NCI-H1694 treated with DMSO at 0.1 percent for 48 hours (cell line): ENCODE data around the gene TUNAR.

Experiments used
- DNase-seq: peaks from one replicate; lab custom pipeline; 2025; lab: John Stamatoyannopoulos, UW

Gene TUNAR

GRCh38 chr14:95876761-95877538, at the start of gene TUNAR:
Gene TUNAR, plus strand, starts transcription at chr14:95876832.
- peak; percentile 88 for DNase-seq

DNA sequence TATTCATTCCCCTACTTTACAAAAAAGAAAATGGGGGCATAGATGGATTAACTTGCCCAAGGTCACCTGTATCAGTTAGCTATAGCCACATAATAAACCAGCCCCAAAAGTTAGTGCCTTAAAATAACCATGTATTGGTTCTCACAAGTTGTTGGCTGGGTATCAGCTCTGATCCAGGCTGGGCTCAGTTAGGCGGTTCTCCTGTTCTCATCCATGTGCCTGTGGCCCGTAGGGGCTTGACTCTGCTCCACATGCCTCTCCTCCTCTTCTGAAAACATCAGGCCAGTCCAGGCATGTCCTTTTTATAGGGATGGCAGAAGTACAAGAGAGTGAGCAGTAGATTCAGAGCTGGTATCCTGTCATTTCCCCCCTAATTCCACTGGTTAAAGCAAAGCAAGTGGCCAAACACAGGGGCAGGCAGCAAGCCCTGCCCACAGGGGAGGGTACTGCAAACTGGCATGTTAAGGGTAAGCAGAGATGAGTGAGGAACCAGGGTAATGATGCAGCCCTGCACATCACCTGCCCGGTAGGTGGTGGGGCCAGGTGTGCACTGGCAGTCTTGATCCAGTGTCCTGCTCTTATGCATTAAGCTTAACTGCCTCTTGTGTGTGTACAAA, 47.9 kb upstream of the TUNAR start:
- DNase-seq: no peak

GRCh38 chr14:95829321-95829720, 47.3 kb upstream of the TUNAR start:
- no peak for DNase-seq

- no peak for DNase-seq
Measured at GRCh38 chr14:95830386-95830785, 46.2 kb upstream of the TUNAR start.

GRCh38 chr14:95831041-95831440, 45.6 kb upstream of the TUNAR start:
- no peak for DNase-seq

DNA sequence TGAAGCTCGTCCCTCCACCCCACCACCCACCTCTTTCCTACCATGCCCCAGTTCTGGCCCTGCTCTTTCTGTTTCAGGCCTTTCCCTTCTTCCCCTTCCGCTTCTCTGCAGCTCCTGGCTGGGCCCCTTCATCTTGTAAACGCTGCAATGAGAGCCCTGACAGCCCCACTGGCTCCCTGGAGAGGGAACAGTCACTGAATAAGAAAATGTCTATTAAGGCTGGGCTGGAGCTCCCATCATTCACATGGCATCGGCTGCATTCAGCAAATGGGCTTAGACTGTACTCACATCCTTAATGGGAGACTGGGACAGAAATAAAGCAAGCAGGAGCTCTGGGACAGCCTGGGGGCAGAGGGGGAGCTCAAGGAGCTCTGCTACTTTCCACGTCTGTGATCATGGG, 45.2 kb upstream of the TUNAR start:
- no peak for DNase-seq

DNA sequence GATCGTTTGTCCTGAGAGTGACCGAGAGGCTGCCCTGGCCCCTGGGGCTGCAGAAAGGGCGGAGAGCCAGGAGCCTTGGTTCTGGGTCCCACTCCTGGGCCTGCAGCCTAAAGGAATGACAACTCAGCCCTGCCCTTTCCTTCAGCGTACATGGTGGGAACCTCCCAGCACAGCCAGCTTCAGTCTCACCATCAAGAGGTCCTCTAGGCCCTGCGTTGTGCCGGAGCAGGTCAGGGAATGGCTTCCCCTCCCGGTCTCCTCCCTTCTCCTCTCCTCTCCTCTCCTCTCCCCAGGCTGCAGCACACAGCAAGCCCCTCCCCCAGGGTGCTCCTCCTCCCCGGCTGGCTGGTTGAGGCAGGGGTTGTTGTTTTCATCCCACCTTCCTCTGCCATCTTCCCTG, 44.6 kb upstream of the TUNAR start:
- no peak for DNase-seq

DNA sequence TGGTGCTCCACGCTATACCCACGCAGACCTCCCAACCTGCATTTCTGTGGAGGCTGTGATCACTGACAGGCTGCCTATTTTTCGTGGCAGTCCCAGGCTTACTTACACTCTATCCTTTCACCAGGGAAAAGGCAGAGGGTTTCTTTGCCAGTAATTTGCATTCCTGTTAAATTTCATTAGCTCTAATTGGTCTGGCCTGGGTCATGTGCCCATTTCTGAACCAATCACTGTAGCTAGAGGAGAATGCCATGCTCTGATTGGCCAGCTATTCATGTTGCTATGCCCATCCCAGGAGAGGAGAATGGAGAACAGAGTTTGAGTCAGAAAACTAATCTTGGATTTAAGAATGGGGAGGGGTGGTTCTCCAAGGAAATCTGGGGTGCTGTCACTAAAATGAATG, 43.2 kb upstream of the TUNAR start:
- DNase-seq: no peak

GRCh38 chr14:95834496-95834895, 42.1 kb upstream of the TUNAR start:
- no peak for DNase-seq

DNA sequence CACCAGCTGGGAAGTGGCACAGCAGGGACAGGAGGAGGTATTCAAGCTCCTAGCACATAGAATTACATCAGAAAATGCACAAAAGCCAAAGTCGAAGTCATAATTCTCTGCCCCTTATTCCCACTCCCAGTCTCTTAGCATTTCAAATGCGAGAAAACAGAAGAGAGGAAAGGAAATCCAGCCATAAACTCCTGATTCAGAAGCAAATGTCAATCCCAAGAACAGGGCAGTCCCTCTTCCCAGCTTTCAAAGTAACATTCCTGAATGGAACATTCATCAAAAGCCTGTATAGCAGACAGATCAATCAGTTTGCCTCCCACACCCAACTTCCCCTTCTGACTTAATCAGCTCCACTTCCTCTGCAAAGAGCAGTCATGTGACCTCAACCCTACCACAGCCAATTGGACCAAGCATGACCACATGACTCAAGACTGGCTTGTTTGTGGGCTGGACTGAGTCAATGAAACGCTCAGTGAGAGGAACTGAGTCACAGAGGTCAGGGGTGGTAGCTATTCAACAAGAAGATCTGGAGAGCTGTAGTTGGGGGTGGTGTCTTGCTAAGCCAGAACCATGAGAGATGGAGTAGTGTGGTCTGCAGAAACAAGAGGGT, 41.4 kb upstream of the TUNAR start:
- no peak for DNase-seq

GRCh38 chr14:95838862-95839261, 37.8 kb upstream of the TUNAR start:
- DNase-seq: no peak

- no peak for DNase-seq
Measured at GRCh38 chr14:95840094-95840700, 36.4 kb upstream of the TUNAR start.

DNA sequence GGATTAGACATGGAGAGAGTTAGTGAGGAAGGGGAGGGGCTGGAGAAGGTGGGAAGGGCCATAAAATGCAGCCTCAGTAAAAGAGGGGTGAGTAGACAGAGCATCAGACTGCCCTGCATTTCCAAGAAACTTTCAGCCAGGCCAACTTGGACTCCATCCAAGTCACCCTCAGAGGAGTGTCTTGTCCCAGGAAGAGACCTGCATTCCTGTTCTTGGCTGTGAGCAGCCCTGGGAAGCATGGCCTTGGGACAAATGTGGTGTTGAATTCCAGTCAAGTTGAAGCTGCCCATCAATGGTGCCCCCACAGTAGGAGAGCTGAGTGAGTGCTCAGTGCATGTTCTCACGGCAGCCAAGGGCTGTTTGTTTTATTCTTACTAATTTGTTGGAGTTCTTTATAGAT, 35.0 kb upstream of the TUNAR start:
- no peak for DNase-seq

- no peak for DNase-seq
Measured at GRCh38 chr14:95849761-95850160, 26.9 kb upstream of the TUNAR start.

GRCh38 chr14:95850429-95850828, 26.2 kb upstream of the TUNAR start:
- no peak for DNase-seq

- DNase-seq: no peak
Measured at GRCh38 chr14:95855606-95856005, 21.0 kb upstream of the TUNAR start.

DNA sequence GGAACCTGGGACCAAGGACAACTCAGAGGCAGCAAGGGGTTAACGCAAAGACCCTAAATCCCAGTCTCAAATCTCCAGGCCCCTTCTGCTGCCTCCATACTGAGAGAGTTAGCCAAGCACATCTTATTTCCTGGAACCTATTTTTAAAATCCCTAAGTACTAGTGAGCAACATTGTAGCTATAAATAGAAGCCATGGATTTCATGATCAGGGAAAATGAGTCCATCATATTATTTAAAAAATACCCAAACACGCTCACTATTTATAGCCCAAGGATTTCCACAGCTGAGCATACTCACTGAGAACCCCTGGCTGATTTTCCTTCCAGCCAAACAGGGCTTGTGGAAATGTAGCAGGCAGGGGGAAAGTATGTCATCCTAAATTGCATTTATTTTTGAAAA, 19.4 kb upstream of the TUNAR start:
- DNase-seq: no peak

- no peak for DNase-seq
Measured at GRCh38 chr14:95858893-95859292, 17.7 kb upstream of the TUNAR start.

DNA sequence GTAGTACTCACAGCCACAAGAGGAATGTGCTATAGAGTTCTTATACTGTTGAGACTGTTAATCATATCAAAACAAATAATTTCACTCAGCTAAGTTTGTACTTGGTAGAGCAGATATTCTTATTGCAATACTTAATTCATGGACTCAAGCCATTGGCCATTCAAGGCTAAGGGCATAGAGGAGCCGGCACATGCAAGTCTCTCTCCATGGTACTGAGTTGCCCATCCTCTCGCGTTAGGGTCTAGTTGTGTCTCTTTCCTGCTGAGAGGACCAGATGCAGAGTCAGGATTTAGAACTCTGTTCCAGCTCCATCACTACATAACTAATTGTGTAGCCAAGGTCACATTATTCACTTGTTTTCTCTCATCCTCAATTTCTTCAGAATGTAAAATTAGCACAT, 14.4 kb upstream of the TUNAR start:
- DNase-seq: no peak

- DNase-seq: no peak
Measured at GRCh38 chr14:95863295-95863694, 13.3 kb upstream of the TUNAR start.

- DNase-seq: no peak
Measured at GRCh38 chr14:95869776-95870175, 6.9 kb upstream of the TUNAR start.

- DNase-seq: no peak
Measured at GRCh38 chr14:95870772-95871171, 5.9 kb upstream of the TUNAR start.

GRCh38 chr14:95871531-95871930, 5.1 kb upstream of the TUNAR start:
- no peak for DNase-seq
